HUES48 (cell line): ENCODE measurements around the gene CCNF.

ENCODE experiments used
- H3K27ac ChIP-seq: one replicate; pipeline ENCODE4 v1.7.0; 2013; ENCODE audit warnings: low read depth, low read length, inconsistent platforms
- H3K27me3 ChIP-seq: 2 replicates; pipeline ENCODE4 v1.6.1; 2013; ENCODE audit warnings: mild to moderate bottlenecking, low read length; ENCODE audit not compliant: control insufficient read depth, insufficient read depth
- H3K36me3 ChIP-seq: 2 replicates; pipeline ENCODE4 v1.6.1; 2013; ENCODE audit warnings: low read length; ENCODE audit not compliant: control insufficient read depth, insufficient read depth
- H3K4me1 ChIP-seq: 2 replicates; pipeline ENCODE4 v1.6.1; 2013; ENCODE audit warnings: mild to moderate bottlenecking, low read length; ENCODE audit not compliant: control insufficient read depth, insufficient read depth
- H3K4me3 ChIP-seq: 2 replicates; pipeline ENCODE4 v1.5.1; 2013; ENCODE audit warnings: mild to moderate bottlenecking, low read depth, low read length
- H3K9ac ChIP-seq: 2 replicates; pipeline ENCODE4 v1.6.1; 2013; ENCODE audit warnings: mild to moderate bottlenecking, low read depth, low read length, moderate library complexity
- H3K9me3 ChIP-seq: 2 replicates; pipeline ENCODE4 v1.6.1; 2013; ENCODE audit warnings: low read length; ENCODE audit not compliant: control insufficient read depth, insufficient read depth

The CCNF gene

GRCh38 chr16:2499890-2500429, 70.7 kb downstream of the CCNF start:
- peaks cover 8% of the 10 kb centered on the region for H3K4me1 ChIP-seq

GRCh38 chr16:2500430-2500917, 71.2 kb downstream of the CCNF start:
- Histone ChIP-seq H3K9ac (no peak overlapping the region), H3K4me1 (peaks cover 8% of the 10 kb centered on the region), H3K27ac (no peak overlapping the region), H3K4me3 (no peak overlapping the region), H3K36me3 (peaks cover 29% of the 10 kb centered on the region), H3K27me3 (no peaks in the 10 kb centered on the region), H3K9me3 (no peaks in the 10 kb centered on the region)

More at GRCh38 chr16:2499890-2500429, 70.7 kb downstream of the CCNF start:
- Histone ChIP-seq H3K9me3 (no peaks in the 10 kb centered on the region), H3K27ac (no peak overlapping the region), H3K4me3 (no peak overlapping the region), H3K27me3 (no peaks in the 10 kb centered on the region), H3K36me3 (peaks cover 29% of the 10 kb centered on the region), H3K9ac (no peak overlapping the region)

- no peaks in the 10 kb centered on the region for H3K9me3 ChIP-seq
- H3K9ac ChIP-seq, result no peak overlapping the region
- H3K4me1 ChIP-seq, result peaks cover 8% of the 10 kb centered on the region
- peak overlapping the region; percentile 33 for H3K27ac ChIP-seq
- no peaks in the 10 kb centered on the region for H3K27me3 ChIP-seq
- peak overlapping the region; percentile 58 for H3K4me3 ChIP-seq
- H3K36me3 ChIP-seq, result peaks cover 26% of the 10 kb centered on the region
Measured at GRCh38 chr16:2500918-2501750, 71.9 kb downstream of the CCNF start.

GRCh38 chr16:2501946-2502895, 73.0 kb downstream of the CCNF start:
- Histone ChIP-seq H3K4me3 (peak overlapping the region; percentile 58; the same call in 1 of the 2 replicates), H3K4me1 (peaks cover 8% of the 10 kb centered on the region), H3K9ac (no peak overlapping the region), H3K9me3 (no peaks in the 10 kb centered on the region), H3K36me3 (peaks cover 16% of the 10 kb centered on the region), H3K27me3 (no peaks in the 10 kb centered on the region), H3K27ac (peak overlapping the region; percentile 33)

GRCh38 chr16:2505695-2506094, 76.4 kb downstream of the CCNF start:
- H3K27me3 ChIP-seq, result no peaks in the 10 kb centered on the region
- no peak overlapping the region for H3K9ac ChIP-seq
- no peaks in the 10 kb centered on the region for H3K9me3 ChIP-seq
- H3K4me1 ChIP-seq, result peaks cover 8% of the 10 kb centered on the region
- no peaks in the 10 kb centered on the region for H3K36me3 ChIP-seq
- no peak overlapping the region for H3K27ac ChIP-seq
- H3K4me3 ChIP-seq, result no peak overlapping the region

- Histone ChIP-seq H3K4me1 (0 out of 2 replicates have a peak, but pooled peaks cover 7% of the 10 kb centered on the region), H3K27ac (no peak overlapping the region), H3K27me3 (no peaks in the 10 kb centered on the region), H3K9me3 (no peaks in the 10 kb centered on the region), H3K9ac (no peak overlapping the region), H3K36me3 (no peaks in the 10 kb centered on the region), H3K4me3 (no peak overlapping the region)
Measured at GRCh38 chr16:2507052-2507659, 77.9 kb downstream of the CCNF start.

GRCh38 chr16:2507665-2508064, 78.4 kb downstream of the CCNF start:
- Histone ChIP-seq H3K4me1 (peaks cover 10% of the 10 kb centered on the region; the same call in 1 of the 2 replicates), H3K9me3 (no peaks in the 10 kb centered on the region), H3K27ac (no peak overlapping the region), H3K4me3 (no peak overlapping the region), H3K9ac (no peak overlapping the region), H3K27me3 (no peaks in the 10 kb centered on the region), H3K36me3 (no peaks in the 10 kb centered on the region)
